HCT116 (cell line): ENCODE measurements around the gene HIVEP2.

Source experiments
- CBX3 ChIP-seq: IDR thresholded peaks from 2 replicates; pipeline ENCODE4 v1.6.1; 2012; ENCODE audit warnings: low read depth
- CTCF ChIP-seq, 3 experiments: fragments of 200-600 bp in 1 of 3; sonication (generic) in 1 of 3; IDR thresholded peaks in 2 of 3; conservative IDR thresholded peaks in 1 of 3; 2 replicates each; pipeline ENCODE4 v1.5.1; 2012 to 2017; ENCODE audit warnings: low read depth in 2 of 3, low read length in 2 of 3, antibody characterized with exemption in 1 of 3, borderline replicate concordance in 1 of 3, control low read depth in 1 of 3, mild to moderate bottlenecking in 1 of 3, mixed read lengths in 1 of 3, mixed run types in 1 of 3, moderate library complexity in 1 of 3; ENCODE audit not compliant: insufficient read depth in 1 of 3
- EZH2phosphoT487 ChIP-seq: fragments of 200-600 bp; IDR thresholded peaks from 2 replicates; pipeline ENCODE4 v1.6.1; 2018; ENCODE audit warnings: antibody characterized with exemption, borderline replicate concordance
- FOSL1 ChIP-seq: IDR thresholded peaks from 2 replicates; pipeline ENCODE4 v1.6.1; 2012; ENCODE audit warnings: low read depth
- POLR2A ChIP-seq: IDR thresholded peaks from 2 replicates; pipeline ENCODE4 v1.7.0; 2011; ENCODE audit warnings: borderline replicate concordance; ENCODE audit not compliant: insufficient read depth, insufficient read length; ENCODE audit errors: extremely low read depth
- SIN3A ChIP-seq: IDR thresholded peaks from 2 replicates; pipeline ENCODE4 v1.6.1; 2012; ENCODE audit warnings: low read depth
- SRF ChIP-seq: IDR thresholded peaks from 2 replicates; pipeline ENCODE4 v1.6.1; 2012; ENCODE audit warnings: low read depth
- YY1 ChIP-seq: IDR thresholded peaks from 2 replicates; pipeline ENCODE4 v1.6.1; 2011; ENCODE audit warnings: low read length, low read depth, moderate library complexity, mild to moderate bottlenecking; ENCODE audit not compliant: insufficient replicate concordance; ENCODE audit errors: extremely low read depth
- ZFX ChIP-seq: fragments of 450-650 bp; IDR thresholded peaks from 2 replicates; pipeline ENCODE4 v1.6.1; 2017

- TF ChIP-seq POLR2A (no peak), CTCF (IDR thresholded peaks at IDR 0.05 in 2 of 3, conservative IDR thresholded peaks at IDR 0.05 in 1 of 3; ENCODE audit: borderline replicate concordance in 1 of 3, insufficient read depth in 1 of 3, low read depth in 2 of 3, low read length in 2 of 3) (no peak), CBX3 (no peak), ZFX (no peak), YY1 (no peak), SIN3A (no peak), EZH2phosphoT487 (no peak), SRF (no peak), FOSL1 (no peak)
Measured at GRCh38 chr6:142857233-142857761, 87.7 kb downstream of the HIVEP2 start.
